ENCODE data around the gene GNAO1.

The GNAO1 gene

GRCh38 chr16:56257666-56258342 is 66.5 kb downstream of the GNAO1 start:
- no peaks in the 10 kb centered on the region for H3K27me3 ChIP-seq (ENCODE audit: control insufficient read depth, insufficient read depth, low read length)
- no peak overlapping the region for H3K9ac ChIP-seq (ENCODE audit: low read depth, low read length)
- H3K9me3 ChIP-seq (ENCODE audit: control insufficient read depth, insufficient read depth, low read length), result no peaks in the 10 kb centered on the region
- no peak overlapping the region for H3K4me3 ChIP-seq (ENCODE audit: low read depth, low read length)
- H3K4me1 ChIP-seq (ENCODE audit: control insufficient read depth, insufficient read depth, low read length), result no peaks in the 10 kb centered on the region
- no peak overlapping the region for H3K27ac ChIP-seq (ENCODE audit: low read depth, low read length)
- H3K36me3 ChIP-seq (ENCODE audit: control insufficient read depth, insufficient read depth, low read length), result no peaks in the 10 kb centered on the region

GRCh38 chr16:56258508-56259424 is 67.5 kb downstream of the GNAO1 start:
- Histone ChIP-seq H3K9me3 (ENCODE audit: control insufficient read depth, insufficient read depth, low read length) (no peaks in the 10 kb centered on the region), H3K27ac (ENCODE audit: low read depth, low read length) (no peak overlapping the region), H3K36me3 (ENCODE audit: control insufficient read depth, insufficient read depth, low read length) (no peaks in the 10 kb centered on the region), H3K27me3 (ENCODE audit: control insufficient read depth, insufficient read depth, low read length) (no peaks in the 10 kb centered on the region), H3K9ac (ENCODE audit: low read depth, low read length) (no peak overlapping the region), H3K4me1 (ENCODE audit: control insufficient read depth, insufficient read depth, low read length) (peaks cover 3% of the 10 kb centered on the region; the same call in 1 of the 2 replicates), H3K4me3 (ENCODE audit: low read depth, low read length) (no peak overlapping the region)

GRCh38 chr16:56259425-56259779 is 68.1 kb downstream of the GNAO1 start:
- Histone ChIP-seq H3K4me3 (ENCODE audit: low read depth, low read length) (no peak overlapping the region), H3K27ac (ENCODE audit: low read depth, low read length) (no peak overlapping the region), H3K27me3 (ENCODE audit: control insufficient read depth, insufficient read depth, low read length) (no peaks in the 10 kb centered on the region), H3K36me3 (ENCODE audit: control insufficient read depth, insufficient read depth, low read length) (no peaks in the 10 kb centered on the region), H3K4me1 (ENCODE audit: control insufficient read depth, insufficient read depth, low read length) (peaks cover 8% of the 10 kb centered on the region; the same call in 1 of the 2 replicates), H3K9me3 (ENCODE audit: control insufficient read depth, insufficient read depth, low read length) (no peaks in the 10 kb centered on the region), H3K9ac (ENCODE audit: low read depth, low read length) (no peak overlapping the region)

- no peaks in the 10 kb centered on the region for H3K36me3 ChIP-seq (ENCODE audit: control insufficient read depth, insufficient read depth, low read length)
- H3K27me3 ChIP-seq (ENCODE audit: control insufficient read depth, insufficient read depth, low read length), result no peaks in the 10 kb centered on the region
- no peaks in the 10 kb centered on the region for H3K9me3 ChIP-seq (ENCODE audit: control insufficient read depth, insufficient read depth, low read length)
- no peak overlapping the region for H3K4me3 ChIP-seq (ENCODE audit: low read depth, low read length)
- H3K27ac ChIP-seq (ENCODE audit: low read depth, low read length), result no peak overlapping the region
- peaks cover 8% of the 10 kb centered on the region; the same call in 1 of the 2 replicates for H3K4me1 ChIP-seq (ENCODE audit: control insufficient read depth, insufficient read depth, low read length)
- no peak overlapping the region for H3K9ac ChIP-seq (ENCODE audit: low read depth, low read length)
Measured at GRCh38 chr16:56260378-56261160, 69.3 kb downstream of the GNAO1 start.

GRCh38 chr16:56261656-56262055 is 70.4 kb downstream of the GNAO1 start:
- Histone ChIP-seq H3K9ac (ENCODE audit: low read depth, low read length) (no peak overlapping the region), H3K9me3 (ENCODE audit: control insufficient read depth, insufficient read depth, low read length) (no peaks in the 10 kb centered on the region), H3K27me3 (ENCODE audit: control insufficient read depth, insufficient read depth, low read length) (no peaks in the 10 kb centered on the region), H3K27ac (ENCODE audit: low read depth, low read length) (no peak overlapping the region), H3K4me3 (ENCODE audit: low read depth, low read length) (no peak overlapping the region), H3K4me1 (ENCODE audit: control insufficient read depth, insufficient read depth, low read length) (peaks cover 8% of the 10 kb centered on the region; the same call in 1 of the 2 replicates), H3K36me3 (ENCODE audit: control insufficient read depth, insufficient read depth, low read length) (no peaks in the 10 kb centered on the region)

GRCh38 chr16:56262148-56262547 is 70.9 kb downstream of the GNAO1 start:
- Histone ChIP-seq H3K4me1 (ENCODE audit: control insufficient read depth, insufficient read depth, low read length) (peaks cover 8% of the 10 kb centered on the region; the same call in 1 of the 2 replicates), H3K27ac (ENCODE audit: low read depth, low read length) (no peak overlapping the region)

GRCh38 chr16:56262551-56263245 is 71.4 kb downstream of the GNAO1 start:
- H3K9ac ChIP-seq (ENCODE audit: low read depth, low read length), result no peak overlapping the region
- H3K27me3 ChIP-seq (ENCODE audit: control insufficient read depth, insufficient read depth, low read length), result no peaks in the 10 kb centered on the region
- H3K36me3 ChIP-seq (ENCODE audit: control insufficient read depth, insufficient read depth, low read length), result no peaks in the 10 kb centered on the region
- no peak overlapping the region for H3K27ac ChIP-seq (ENCODE audit: low read depth, low read length)
- no peak overlapping the region for H3K4me3 ChIP-seq (ENCODE audit: low read depth, low read length)
- peaks cover 8% of the 10 kb centered on the region; the same call in 1 of the 2 replicates for H3K4me1 ChIP-seq (ENCODE audit: control insufficient read depth, insufficient read depth, low read length)
- H3K9me3 ChIP-seq (ENCODE audit: control insufficient read depth, insufficient read depth, low read length), result no peaks in the 10 kb centered on the region

More at GRCh38 chr16:56262148-56262547, 70.9 kb downstream of the GNAO1 start:
- H3K9me3 ChIP-seq (ENCODE audit: control insufficient read depth, insufficient read depth, low read length), result no peaks in the 10 kb centered on the region
- H3K27me3 ChIP-seq (ENCODE audit: control insufficient read depth, insufficient read depth, low read length), result no peaks in the 10 kb centered on the region
- H3K36me3 ChIP-seq (ENCODE audit: control insufficient read depth, insufficient read depth, low read length), result no peaks in the 10 kb centered on the region
- H3K4me3 ChIP-seq (ENCODE audit: low read depth, low read length), result no peak overlapping the region
- no peak overlapping the region for H3K9ac ChIP-seq (ENCODE audit: low read depth, low read length)

GRCh38 chr16:56263711-56264608 is 72.7 kb downstream of the GNAO1 start:
- peaks cover 8% of the 10 kb centered on the region; the same call in 1 of the 2 replicates for H3K4me1 ChIP-seq (ENCODE audit: control insufficient read depth, insufficient read depth, low read length)
- no peaks in the 10 kb centered on the region for H3K36me3 ChIP-seq (ENCODE audit: control insufficient read depth, insufficient read depth, low read length)
- no peaks in the 10 kb centered on the region for H3K27me3 ChIP-seq (ENCODE audit: control insufficient read depth, insufficient read depth, low read length)
- no peak overlapping the region for H3K9ac ChIP-seq (ENCODE audit: low read depth, low read length)
- no peak overlapping the region for H3K27ac ChIP-seq (ENCODE audit: low read depth, low read length)
- H3K9me3 ChIP-seq (ENCODE audit: control insufficient read depth, insufficient read depth, low read length), result no peaks in the 10 kb centered on the region
- H3K4me3 ChIP-seq (ENCODE audit: low read depth, low read length), result no peak overlapping the region

GRCh38 chr16:56264609-56264972 is 73.3 kb downstream of the GNAO1 start:
- Histone ChIP-seq H3K27me3 (ENCODE audit: control insufficient read depth, insufficient read depth, low read length) (no peaks in the 10 kb centered on the region), H3K9ac (ENCODE audit: low read depth, low read length) (no peak overlapping the region), H3K4me3 (ENCODE audit: low read depth, low read length) (no peak overlapping the region), H3K9me3 (ENCODE audit: control insufficient read depth, insufficient read depth, low read length) (no peaks in the 10 kb centered on the region), H3K27ac (ENCODE audit: low read depth, low read length) (no peak overlapping the region), H3K36me3 (ENCODE audit: control insufficient read depth, insufficient read depth, low read length) (no peaks in the 10 kb centered on the region), H3K4me1 (ENCODE audit: control insufficient read depth, insufficient read depth, low read length) (peaks cover 12% of the 10 kb centered on the region)

GRCh38 chr16:56265184-56265583 is 73.9 kb downstream of the GNAO1 start:
- no peaks in the 10 kb centered on the region for H3K36me3 ChIP-seq (ENCODE audit: control insufficient read depth, insufficient read depth, low read length)
- no peak overlapping the region for H3K9ac ChIP-seq (ENCODE audit: low read depth, low read length)
- no peaks in the 10 kb centered on the region for H3K27me3 ChIP-seq (ENCODE audit: control insufficient read depth, insufficient read depth, low read length)
- H3K9me3 ChIP-seq (ENCODE audit: control insufficient read depth, insufficient read depth, low read length), result no peaks in the 10 kb centered on the region
- no peak overlapping the region for H3K27ac ChIP-seq (ENCODE audit: low read depth, low read length)
- H3K4me3 ChIP-seq (ENCODE audit: low read depth, low read length), result no peak overlapping the region
- peaks cover 18% of the 10 kb centered on the region for H3K4me1 ChIP-seq (ENCODE audit: control insufficient read depth, insufficient read depth, low read length)
